ENCODE results near the gene ACSF2.

The ACSF2 gene

GRCh38 chr17:50505591-50506130, 79.6 kb downstream of the ACSF2 start:
- DNase-seq, result no peak

GRCh38 chr17:50506298-50506697, 80.3 kb downstream of the ACSF2 start:
- DNase-seq, result no peak

GRCh38 chr17:50507871-50508572, 82.0 kb downstream of the ACSF2 start, which contains the start of gene MYCBPAP:
MYCBPAP (plus strand) TSS chr17:50508439; CDS start chr17:50508675, 236 bp downstream.
- peak; percentile 57 to 73 for DNase-seq

GRCh38 chr17:50508573-50509460, 82.8 kb downstream of the ACSF2 start:
- DNase-seq, result no peak

- peak in 1 of 2 donors; percentile 33 for DNase-seq
Observed at GRCh38 chr17:50511058-50511457, 85.0 kb downstream of the ACSF2 start.

- no peak for DNase-seq
Observed at GRCh38 chr17:50513495-50513894, 87.5 kb downstream of the ACSF2 start.

- DNase-seq, result no peak
Observed at GRCh38 chr17:50514388-50514787, 88.4 kb downstream of the ACSF2 start.

- DNase-seq, result no peak
Observed at GRCh38 chr17:50514936-50515702, 89.1 kb downstream of the ACSF2 start.

- DNase-seq, result no peak
Observed at GRCh38 chr17:50517011-50517410, 91.0 kb downstream of the ACSF2 start.

- no peak for DNase-seq
Observed at GRCh38 chr17:50517504-50518383, 91.7 kb downstream of the ACSF2 start.

GRCh38 chr17:50518384-50519023, 92.5 kb downstream of the ACSF2 start:
- DNase-seq, result no peak

- DNase-seq, result no peak
Observed at GRCh38 chr17:50519141-50519834, 93.3 kb downstream of the ACSF2 start.

- DNase-seq, result no peak
Observed at GRCh38 chr17:50520483-50520882, 94.5 kb downstream of the ACSF2 start.

GRCh38 chr17:50521514-50521913, 95.5 kb downstream of the ACSF2 start:
- no peak for DNase-seq

GRCh38 chr17:50522766-50523165, 96.7 kb downstream of the ACSF2 start:
- no peak for DNase-seq

GRCh38 chr17:50523208-50523607, 97.2 kb downstream of the ACSF2 start:
- no peak for DNase-seq

Measured in stimulated activated CD4-positive, alpha-beta T cell treated with anti-CD3 and anti-CD28 coated beads, Interleukin-2, amount 100 ng/mL, for 48 hours (primary cell).